GM23338 (cell line): Measurements from ENCODE around the gene CKS1B. TPM values are rescaled to one million over a fixed set of nuclear protein-coding genes. Genes with fewer than 3 reads are reported as not detected.
A peak's percentile ranks its signal among the peaks of the same experiment; 100 is the strongest.

Experiments
- ATAC-seq: fragments of 200-7000 bp; cut with Tn5 transposase; 3 replicates; pipeline ENCODE4 v1.9.1; 2020
- DNase-seq: peaks from one replicate; pipeline ENCODE4 v3.0.0-alpha.2; 2015; ENCODE audit warnings: low spot score
- H2AFZ ChIP-seq: fragments of 200-600 bp; sonication (generic); 2 replicates; pipeline ENCODE4 v1.8.0; 2016; ENCODE audit warnings: antibody characterized with exemption, mild to moderate bottlenecking, moderate library complexity
- H3F3A ChIP-seq: fragments of 200-600 bp; sonication (generic); replicated peaks from 2 replicates; pipeline ENCODE4 v1.8.0; 2017; ENCODE audit warnings: antibody characterized with exemption, mixed run types, low read depth
- H3K27ac ChIP-seq: fragments of 200-600 bp; sonication (generic); 2 replicates; pipeline ENCODE4 v1.6.1; 2016; ENCODE audit warnings: low read depth
- H3K27me3 ChIP-seq: fragments of 200-600 bp; sonication (generic); 2 replicates; pipeline ENCODE4 v1.8.0; 2016; ENCODE audit warnings: mild to moderate bottlenecking, mixed run types, moderate library complexity; ENCODE audit not compliant: insufficient read depth
- H3K36me3 ChIP-seq: fragments of 200-600 bp; sonication (generic); 2 replicates; pipeline ENCODE4 v1.8.0; 2016; ENCODE audit warnings: mild to moderate bottlenecking; ENCODE audit not compliant: insufficient read depth
- H3K4me1 ChIP-seq: fragments of 200-600 bp; sonication (generic); 2 replicates; pipeline ENCODE4 v1.8.0; 2016; ENCODE audit warnings: mild to moderate bottlenecking, moderate library complexity; ENCODE audit not compliant: insufficient read depth
- H3K4me2 ChIP-seq: fragments of 200-600 bp; sonication (generic); 2 replicates; pipeline ENCODE4 v1.7.1; 2017; ENCODE audit warnings: mixed run types
- H3K4me3 ChIP-seq: fragments of 200-600 bp; sonication (generic); 2 replicates; pipeline ENCODE4 v1.6.1; 2016; ENCODE audit warnings: mixed run types
- H3K79me2 ChIP-seq: fragments of 200-600 bp; sonication (generic); replicated peaks from 2 replicates; pipeline ENCODE4 v1.8.0; 2017; ENCODE audit warnings: mild to moderate bottlenecking; ENCODE audit not compliant: insufficient read depth
- H3K9me2 ChIP-seq: fragments of 200-600 bp; sonication (generic); 2 replicates; pipeline ENCODE4 v1.8.0; 2017; ENCODE audit not compliant: insufficient read depth
- H4K20me1 ChIP-seq: fragments of 200-600 bp; sonication (generic); replicated peaks from 2 replicates; pipeline ENCODE4 v1.8.0; 2017; ENCODE audit warnings: mild to moderate bottlenecking; ENCODE audit not compliant: insufficient read depth
- H3K27ac Mint-ChIP-seq: 2 replicates; pipeline ENCODE4 v1.8.0; 2020; ENCODE audit warnings: inconsistent platforms, mild to moderate bottlenecking, moderate library complexity, mixed read lengths
- H3K27me3 Mint-ChIP-seq: 3 replicates; pipeline ENCODE4 v1.8.0; 2022; ENCODE audit warnings: low read depth, mild to moderate bottlenecking, moderate library complexity, mixed read lengths, inconsistent platforms; ENCODE audit not compliant: insufficient read depth, poor library complexity
- H3K36me3 Mint-ChIP-seq: 3 replicates; pipeline ENCODE4 v1.8.0; 2021; ENCODE audit warnings: low read depth, mild to moderate bottlenecking, inconsistent platforms, moderate library complexity, mixed read lengths
- H3K4me1 Mint-ChIP-seq: 3 replicates; pipeline ENCODE4 v1.8.0; 2020; ENCODE audit warnings: mild to moderate bottlenecking, inconsistent platforms, mixed read lengths
- H3K4me3 Mint-ChIP-seq: 3 replicates; pipeline ENCODE4 v1.8.0; 2021; ENCODE audit warnings: moderate library complexity, mild to moderate bottlenecking, inconsistent platforms, mixed read lengths
- H3K9me3 Mint-ChIP-seq: 3 replicates; pipeline ENCODE4 v1.8.0; 2020; ENCODE audit warnings: moderate library complexity, mild to moderate bottlenecking, inconsistent platforms, mixed read lengths
- CREB1 ChIP-seq: fragments of 250-450 bp; sonication (Bioruptor Pico); IDR thresholded peaks from 2 replicates; pipeline ENCODE4 v1.5.0; 2020; ENCODE audit warnings: low read depth, mild to moderate bottlenecking, moderate library complexity
- CTCF ChIP-seq, 2 experiments: fragments of 200-600 bp in 1 of 2; sonication (generic) in 1 of 2; conservative IDR thresholded peaks; 2 replicates each; pipeline versions ENCODE4 v1.5.1 to v1.6.1; 2016 to 2017; ENCODE audit warnings: antibody characterized with exemption in 2 of 2, low read depth in 2 of 2, mild to moderate bottlenecking in 2 of 2, moderate library complexity in 1 of 2
- ETS1 ChIP-seq: IDR thresholded peaks from 2 replicates; pipeline ENCODE4 v1.6.1; 2016; ENCODE audit warnings: antibody characterized with exemption
- EZH2 ChIP-seq: fragments of 200-600 bp; sonication (generic); IDR thresholded peaks from one replicate; pipeline ENCODE4 v1.8.0; 2017; ENCODE audit warnings: antibody characterized with exemption, mild to moderate bottlenecking, low read depth; ENCODE audit not compliant: unreplicated experiment
- EZH2phosphoT487 ChIP-seq: fragments of 200-600 bp; sonication (generic); IDR thresholded peaks from one replicate; pipeline ENCODE4 v1.8.1; 2018; ENCODE audit warnings: antibody characterized with exemption; ENCODE audit not compliant: unreplicated experiment
- JUNB ChIP-seq: IDR thresholded peaks from one replicate; pipeline ENCODE4 v1.6.1; 2016; ENCODE audit warnings: antibody characterized with exemption; ENCODE audit not compliant: unreplicated experiment
- NANOG ChIP-seq: IDR thresholded peaks from 2 replicates; pipeline ENCODE4 v1.6.1; 2016; ENCODE audit warnings: antibody characterized with exemption, borderline replicate concordance
- POLR2AphosphoS5 ChIP-seq: IDR thresholded peaks from 2 replicates; pipeline ENCODE4 v1.6.1; 2016; ENCODE audit warnings: antibody characterized with exemption, low read depth
- REST ChIP-seq: IDR thresholded peaks from one replicate; pipeline ENCODE4 v1.6.1; 2018; ENCODE audit warnings: antibody characterized with exemption; ENCODE audit not compliant: unreplicated experiment
- STAT1 ChIP-seq: IDR thresholded peaks from one replicate; pipeline ENCODE4 v1.6.1; 2016; ENCODE audit warnings: antibody characterized with exemption; ENCODE audit not compliant: unreplicated experiment
- ZNF114 ChIP-seq: fragments of 250-450 bp; sonication (Bioruptor Pico); IDR thresholded peaks from 2 replicates; pipeline ENCODE4 v1.5.0; 2020; ENCODE audit warnings: mild to moderate bottlenecking, moderate library complexity
- ZNF331 ChIP-seq: fragments of 250-450 bp; sonication (Bioruptor Pico); IDR thresholded peaks from 2 replicates; pipeline ENCODE4 v1.5.0; 2020; ENCODE audit warnings: low read depth, mild to moderate bottlenecking, moderate library complexity
- ZNF462 ChIP-seq: fragments of 250-450 bp; sonication (Bioruptor Pico); IDR thresholded peaks from 2 replicates; pipeline ENCODE4 v1.5.0; 2020; ENCODE audit warnings: mild to moderate bottlenecking, moderate library complexity
- polyA plus RNA-seq: library from polyadenylated mRNA; unstranded; fragments of >200 nt; fragmentation: Nextera tagmentation; extraction: Ambion mirVana; gene quantifications from 2 replicates; pipeline ENCODE4 v1.2.1, GENCODE V29; 2016
- total RNA-seq: library from RNA; depleted of rRNA; stranded (reverse); fragments of >200 nt; shearing (Covaris generic); gene quantifications from 2 replicates; pipeline ENCODE4 v1.2.3, GENCODE V29; 2014

The CKS1B gene
- total and polyA plus RNA-seq, 2 experiments from 2014 or later = 296 to 617 TPM

GRCh38 chr1:154998818-154999570, 24.5 kb downstream of the CKS1B start:
- TF ChIP-seq CREB1 = 0 out of 2 replicates have a peak, but pooled peaks have one; percentile 8
- TF ChIP-seq JUNB = no peak
- TF ChIP-seq CTCF (conservative IDR thresholded peaks at IDR 0.05; ENCODE audit: low read depth in 2 of 2) = peak; percentile 91 to 97
- no peak for TF ChIP-seq EZH2phosphoT487
- no peak for TF ChIP-seq STAT1
- TF ChIP-seq EZH2 = no peak
- 0 out of 2 replicates have a peak, but pooled peaks have one; percentile 15 for TF ChIP-seq POLR2AphosphoS5
- no peak for TF ChIP-seq ETS1
- no peak for TF ChIP-seq ZNF114 (CRISPR knock-in tag)
- no peak for TF ChIP-seq ZNF331 (CRISPR knock-in tag)
- no peak for TF ChIP-seq ZNF462 (CRISPR knock-in tag)
- no peak for TF ChIP-seq REST
- no peak for TF ChIP-seq NANOG
- Histone ChIP-seq H4K20me1 (no peaks in the 10 kb centered on the region), H3K27ac (0 out of 2 replicates have a peak overlapping the region, but pooled peaks have one; percentile 26), H2AFZ (peak overlapping the region; percentile 33; the same call in 1 of the 2 replicates), H3K27me3 (no peaks in the 10 kb centered on the region), H3K4me1 (peaks cover 5% of the 10 kb centered on the region; the same call in 1 of the 2 replicates), H3K4me3 (peak overlapping the region; percentile 90), H3K79me2 (peaks cover 5% of the 10 kb centered on the region; the same call in 1 of the 2 replicates), H3K4me2 (peak overlapping the region; percentile 82), H3K9me2 (no peaks in the 10 kb centered on the region), H3K36me3 (no peaks in the 10 kb centered on the region), H3F3A (peaks cover 18% of the 10 kb centered on the region)
- H3K4me3 Mint-ChIP-seq = peak overlapping the region; percentile 72
- H3K27ac Mint-ChIP-seq = peak overlapping the region; percentile 45; the same call in 1 of the 2 replicates
- no peaks in the 10 kb centered on the region for H3K9me3 Mint-ChIP-seq
- ATAC-seq = peak; percentile 21
- H3K36me3 Mint-ChIP-seq = no peaks in the 10 kb centered on the region
- peaks cover 22% of the 10 kb centered on the region for H3K27me3 Mint-ChIP-seq
- peaks cover 16% of the 10 kb centered on the region for H3K4me1 Mint-ChIP-seq
- DNase-seq = peak; percentile 94
